Astrocyte (in vitro differentiated cells and primary cell): ENCODE results near the gene RNU2-63P.

Experiments used
- EZH2 ChIP-seq: IDR thresholded peaks from 2 replicates; pipeline ENCODE4 v1.6.1; 2012; ENCODE audit warnings: mild to moderate bottlenecking, low read length, inconsistent platforms; ENCODE audit not compliant: insufficient read depth
- TF ChIP-seq, protein P1 (sequence below): IDR thresholded peaks from 2 replicates; pipeline ENCODE4 v1.5.1; 2011; ENCODE audit warnings: low read depth, mild to moderate bottlenecking, inconsistent platforms, low read length, moderate library complexity; ENCODE audit not compliant: insufficient read depth

DNA sequence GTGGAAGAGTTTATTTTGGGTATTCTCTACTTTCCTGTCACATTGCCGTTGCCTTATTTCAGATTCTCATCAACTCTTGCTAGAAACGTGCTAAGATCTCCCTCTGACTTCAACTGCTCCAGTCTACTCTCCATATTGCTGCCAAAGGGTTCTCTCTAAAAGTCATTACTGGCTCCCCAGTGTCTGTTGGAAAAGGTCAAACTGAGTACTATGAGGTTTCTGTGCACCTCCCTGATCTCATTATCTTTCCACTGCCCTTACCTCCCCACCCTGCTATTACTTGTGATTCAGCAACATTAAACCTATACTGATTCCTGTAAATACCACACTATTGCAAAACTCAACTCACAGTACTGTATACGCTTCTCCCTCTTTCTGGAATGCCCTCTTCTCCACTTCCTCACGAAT is 41.1 kb upstream of the RNU2-63P start:
- TF ChIP-seq, protein P1, sequence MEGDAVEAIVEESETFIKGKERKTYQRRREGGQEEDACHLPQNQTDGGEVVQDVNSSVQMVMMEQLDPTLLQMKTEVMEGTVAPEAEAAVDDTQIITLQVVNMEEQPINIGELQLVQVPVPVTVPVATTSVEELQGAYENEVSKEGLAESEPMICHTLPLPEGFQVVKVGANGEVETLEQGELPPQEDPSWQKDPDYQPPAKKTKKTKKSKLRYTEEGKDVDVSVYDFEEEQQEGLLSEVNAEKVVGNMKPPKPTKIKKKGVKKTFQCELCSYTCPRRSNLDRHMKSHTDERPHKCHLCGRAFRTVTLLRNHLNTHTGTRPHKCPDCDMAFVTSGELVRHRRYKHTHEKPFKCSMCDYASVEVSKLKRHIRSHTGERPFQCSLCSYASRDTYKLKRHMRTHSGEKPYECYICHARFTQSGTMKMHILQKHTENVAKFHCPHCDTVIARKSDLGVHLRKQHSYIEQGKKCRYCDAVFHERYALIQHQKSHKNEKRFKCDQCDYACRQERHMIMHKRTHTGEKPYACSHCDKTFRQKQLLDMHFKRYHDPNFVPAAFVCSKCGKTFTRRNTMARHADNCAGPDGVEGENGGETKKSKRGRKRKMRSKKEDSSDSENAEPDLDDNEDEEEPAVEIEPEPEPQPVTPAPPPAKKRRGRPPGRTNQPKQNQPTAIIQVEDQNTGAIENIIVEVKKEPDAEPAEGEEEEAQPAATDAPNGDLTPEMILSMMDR, result no peak
- TF ChIP-seq EZH2, result no peak
